Occipital lobe (tissue), 2 donors: ENCODE measurements around the gene PEAK3. TPM values are rescaled to one million over a fixed set of nuclear protein-coding genes. Genes with fewer than 3 reads are reported as not detected.

Experiments
- DNase-seq: peaks from one replicate; lab custom pipeline; 2025; lab: John Stamatoyannopoulos, UW
- total RNA-seq: library from RNA; depleted of rRNA; stranded (reverse); fragments of >200 nt; gene quantifications from one replicate; pipeline ENCODE4 v1.2.3, GENCODE V29; 2014

PEAK3 gene
- total RNA-seq, 1 donor from 2014 or later = not detected

DNA sequence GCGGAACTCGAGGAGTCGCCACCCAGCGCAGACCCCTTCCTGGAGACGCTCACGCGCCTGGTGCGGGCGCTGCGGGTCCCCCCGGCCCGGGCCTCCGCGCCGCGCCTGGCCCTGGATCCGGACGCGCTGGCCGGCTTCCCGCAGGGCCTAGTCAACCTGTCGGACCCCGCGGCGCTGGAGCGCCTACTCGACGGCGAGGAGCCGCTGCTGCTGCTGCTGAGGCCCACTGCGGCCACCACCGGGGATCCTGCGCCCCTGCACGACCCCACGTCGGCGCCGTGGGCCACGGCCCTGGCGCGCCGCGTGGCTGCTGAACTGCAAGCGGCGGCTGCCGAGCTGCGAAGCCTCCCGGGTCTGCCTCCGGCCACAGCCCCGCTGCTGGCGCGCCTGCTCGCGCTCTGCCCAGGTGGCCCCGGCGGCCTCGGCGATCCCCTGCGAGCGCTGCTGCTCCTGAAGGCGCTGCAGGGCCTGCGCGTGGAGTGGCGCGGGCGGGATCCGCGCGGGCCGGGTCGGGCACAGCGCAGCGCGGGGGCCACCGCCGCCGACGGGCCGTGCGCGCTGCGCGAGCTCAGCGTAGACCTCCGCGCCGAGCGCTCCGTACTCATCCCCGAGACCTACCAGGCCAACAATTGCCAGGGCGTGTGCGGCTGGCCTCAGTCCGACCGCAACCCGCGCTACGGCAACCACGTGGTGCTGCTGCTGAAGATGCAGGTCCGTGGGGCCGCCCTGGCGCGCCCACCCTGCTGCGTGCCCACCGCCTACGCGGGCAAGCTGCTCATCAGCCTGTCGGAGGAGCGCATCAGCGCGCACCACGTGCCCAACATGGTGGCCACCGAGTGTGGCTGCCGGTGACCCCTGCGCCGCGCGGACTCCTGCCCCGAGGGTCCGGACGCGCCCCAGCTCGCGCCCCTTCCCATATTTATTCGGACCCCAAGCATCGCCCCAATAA lies 30.6 kb downstream of the PEAK3 start:
- DNase-seq = no peak

DNA sequence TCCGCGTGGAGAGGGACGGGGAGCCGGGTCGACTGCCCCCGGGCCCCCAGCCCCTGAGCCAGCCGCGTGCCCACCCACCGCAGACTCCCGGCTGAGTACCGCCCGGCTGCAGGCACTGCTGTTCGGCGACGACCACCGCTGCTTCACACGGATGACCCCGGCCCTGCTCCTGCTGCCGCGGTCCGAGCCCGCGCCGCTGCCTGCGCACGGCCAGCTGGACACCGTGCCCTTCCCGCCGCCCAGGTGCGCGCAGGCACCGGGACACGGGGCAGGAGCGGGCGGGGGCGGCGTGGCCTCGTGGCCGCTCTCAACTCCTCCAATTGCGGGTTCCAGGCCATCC lies 31.2 kb downstream of the PEAK3 start:
- DNase-seq = no peak

DNA sequence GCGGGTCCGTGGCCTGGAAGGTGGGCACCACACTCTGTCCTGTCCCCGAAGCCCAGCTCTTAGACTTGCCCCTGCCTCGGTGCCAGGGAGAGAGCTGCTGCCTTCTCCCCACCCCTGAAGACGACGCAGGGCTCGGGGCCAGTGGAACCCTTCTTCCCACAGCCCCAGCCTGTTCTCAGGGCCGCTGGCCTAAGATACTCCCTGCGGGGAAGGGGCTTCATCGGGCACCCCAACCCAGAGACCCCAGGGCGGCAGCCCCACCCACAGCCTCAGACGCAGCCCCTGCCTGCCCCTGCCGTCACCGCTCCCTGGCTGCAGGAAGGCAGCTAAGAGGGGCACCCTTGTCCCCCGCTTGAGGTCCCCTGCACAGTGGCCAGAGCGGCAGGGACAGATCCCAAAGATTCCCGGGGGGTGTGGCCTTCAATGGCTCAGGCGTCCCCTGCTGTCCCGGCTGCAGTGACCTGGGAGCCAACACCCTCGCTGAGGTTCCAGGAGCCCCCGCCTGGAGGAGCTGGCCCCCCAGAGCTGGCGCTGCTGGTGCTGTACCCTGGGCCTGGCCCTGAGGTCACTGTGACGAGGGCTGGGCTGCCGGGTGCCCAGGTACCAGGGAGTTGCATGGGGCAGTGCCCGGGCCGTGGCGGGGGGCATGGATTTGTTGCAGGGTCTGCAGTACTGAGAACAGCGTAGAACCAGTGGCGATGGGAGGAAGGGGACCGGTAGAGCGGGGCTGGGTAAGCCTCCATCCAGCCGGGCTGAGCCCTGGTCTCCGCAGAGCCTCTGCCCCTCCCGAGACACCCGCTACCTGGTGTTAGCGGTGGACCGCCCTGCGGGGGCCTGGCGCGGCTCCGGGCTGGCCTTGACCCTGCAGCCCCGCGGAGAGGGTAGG lies 31.9 kb downstream of the PEAK3 start:
- DNase-seq = no peak

DNA sequence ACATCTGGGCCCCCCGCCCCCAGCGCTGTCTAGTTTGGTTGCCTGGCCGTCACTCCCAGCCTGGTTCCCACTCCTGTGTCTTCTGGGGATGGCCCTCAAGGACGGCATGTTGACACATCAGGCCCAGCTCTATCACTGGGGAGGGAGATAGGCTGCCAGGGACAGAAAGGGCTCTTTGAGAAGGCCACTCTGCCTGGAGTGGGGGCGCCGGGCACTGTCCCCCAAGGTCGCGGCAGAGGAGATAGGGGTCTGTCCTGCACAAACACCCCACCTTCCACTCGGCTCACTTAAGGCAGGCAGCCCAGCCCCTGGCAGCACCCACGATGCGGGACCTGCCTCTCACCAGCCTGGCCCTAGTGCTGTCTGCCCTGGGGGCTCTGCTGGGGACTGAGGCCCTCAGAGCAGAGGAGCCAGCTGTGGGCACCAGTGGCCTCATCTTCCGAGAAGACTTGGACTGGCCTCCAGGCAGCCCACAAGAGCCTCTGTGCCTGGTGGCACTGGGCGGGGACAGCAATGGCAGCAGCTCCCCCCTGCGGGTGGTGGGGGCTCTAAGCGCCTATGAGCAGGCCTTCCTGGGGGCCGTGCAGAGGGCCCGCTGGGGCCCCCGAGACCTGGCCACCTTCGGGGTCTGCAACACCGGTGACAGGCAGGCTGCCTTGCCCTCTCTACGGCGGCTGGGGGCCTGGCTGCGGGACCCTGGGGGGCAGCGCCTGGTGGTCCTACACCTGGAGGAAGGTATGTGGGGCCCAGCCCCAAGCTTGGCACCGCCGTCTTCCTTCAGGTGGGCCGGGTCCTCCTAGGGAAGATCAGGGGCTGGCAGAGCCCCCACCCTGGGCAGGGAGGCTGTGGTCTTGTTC lies 32.7 kb downstream of the PEAK3 start, which contains the start of gene AMH:
Gene AMH (plus strand): TSS at position 314 of the 857 bp plus-strand sequence. CDS start 10 bp downstream, at position 324.
- DNase-seq = no peak

DNA sequence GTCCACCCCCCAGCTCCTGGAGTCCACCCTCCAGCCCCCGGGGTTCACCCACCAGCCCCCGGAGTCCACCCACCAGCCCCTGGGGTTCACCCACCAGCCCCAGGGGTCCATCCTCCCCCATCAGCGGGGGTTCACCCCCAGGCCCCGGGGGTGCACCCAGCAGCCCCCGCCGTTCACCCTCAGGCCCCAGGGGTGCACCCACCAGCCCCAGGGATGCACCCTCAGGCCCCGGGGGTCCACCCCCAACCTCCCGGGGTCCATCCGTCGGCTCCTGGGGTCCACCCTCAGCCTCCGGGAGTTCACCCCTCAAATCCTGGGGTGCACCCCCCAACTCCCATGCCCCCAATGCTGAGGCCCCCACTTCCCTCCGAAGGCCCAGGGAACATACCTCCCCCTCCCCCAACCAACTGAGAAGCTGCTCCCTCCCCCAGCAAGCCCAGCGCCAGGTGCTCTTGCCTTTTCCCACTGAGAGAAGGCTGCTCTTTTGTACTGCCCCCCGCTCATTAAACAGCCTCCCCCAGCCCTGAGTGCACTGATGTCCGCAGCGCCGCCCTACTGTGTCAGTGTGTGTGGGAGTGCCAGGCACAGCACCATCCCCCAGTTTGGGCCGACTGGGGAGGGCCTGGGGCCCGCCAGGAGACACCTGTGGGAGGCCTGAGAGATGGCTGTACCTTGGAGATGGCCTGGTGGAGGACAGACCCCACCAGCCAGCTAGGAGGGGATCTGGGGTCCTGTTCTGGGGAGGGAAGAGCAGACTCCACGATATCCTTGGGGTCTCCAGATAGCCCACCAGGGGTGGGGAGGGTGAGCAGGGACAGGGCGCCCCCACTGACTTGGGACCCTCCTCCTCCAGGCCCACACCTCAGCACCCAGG lies 33.6 kb downstream of the PEAK3 start:
- no peak for DNase-seq

DNA sequence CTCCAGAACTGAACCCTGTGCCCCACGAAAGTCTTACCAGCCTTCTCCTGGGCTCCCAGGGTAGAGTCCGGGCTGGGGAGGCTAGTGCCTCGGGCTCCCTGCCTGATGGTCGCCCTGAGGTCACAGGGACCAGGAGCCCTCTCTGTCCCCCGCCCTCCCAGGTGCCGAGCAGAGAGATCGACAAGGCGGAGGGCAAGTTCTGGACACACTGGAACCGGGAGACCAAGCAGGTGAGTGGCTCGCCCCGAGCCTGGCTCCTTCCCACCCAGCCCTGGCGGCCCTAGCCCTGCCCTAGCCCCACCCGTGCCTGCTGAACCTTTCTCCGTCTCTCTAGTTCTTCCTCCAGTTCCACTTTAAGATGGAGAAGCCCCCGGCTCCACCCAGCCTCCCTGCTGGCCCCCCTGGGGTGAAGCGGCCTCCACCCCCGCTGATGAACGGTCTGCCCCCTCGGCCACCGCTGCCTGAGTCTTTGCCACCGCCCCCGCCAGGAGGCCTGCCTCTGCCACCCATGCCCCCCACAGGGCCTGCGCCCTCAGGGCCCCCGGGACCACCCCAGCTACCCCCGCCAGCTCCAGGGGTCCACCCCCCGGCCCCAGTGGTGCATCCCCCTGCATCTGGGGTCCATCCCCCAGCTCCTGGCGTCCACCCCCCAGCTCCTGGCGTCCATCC lies 34.4 kb downstream of the PEAK3 start:
- no peak for DNase-seq

DNA sequence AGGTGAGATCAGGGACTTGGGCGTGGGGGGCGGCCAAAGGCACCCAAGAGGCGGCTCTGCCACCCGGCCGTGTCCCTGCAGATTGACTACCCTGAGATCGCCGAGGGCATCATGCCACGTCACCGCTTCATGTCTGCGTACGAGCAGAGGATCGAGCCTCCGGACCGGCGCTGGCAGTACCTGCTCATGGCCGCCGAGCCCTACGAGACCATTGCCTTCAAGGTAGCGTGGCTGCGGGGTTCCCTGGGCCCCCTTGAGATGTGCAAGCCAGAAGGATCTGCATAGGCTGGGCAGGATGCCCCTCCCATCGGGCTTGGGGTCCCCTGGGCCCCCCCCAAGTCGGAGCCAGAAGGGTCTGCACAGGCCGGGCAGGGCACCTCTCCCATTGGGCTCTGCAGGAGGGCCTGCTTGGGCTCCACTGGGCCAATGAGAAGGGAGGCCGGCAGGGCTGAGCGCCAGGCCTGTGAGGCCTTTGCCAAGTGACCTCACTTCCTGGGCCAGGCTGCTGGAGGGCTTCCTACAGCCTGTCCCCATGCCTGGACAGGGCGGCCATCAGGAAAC lies 35.1 kb downstream of the PEAK3 start:
- no peak for DNase-seq

DNA sequence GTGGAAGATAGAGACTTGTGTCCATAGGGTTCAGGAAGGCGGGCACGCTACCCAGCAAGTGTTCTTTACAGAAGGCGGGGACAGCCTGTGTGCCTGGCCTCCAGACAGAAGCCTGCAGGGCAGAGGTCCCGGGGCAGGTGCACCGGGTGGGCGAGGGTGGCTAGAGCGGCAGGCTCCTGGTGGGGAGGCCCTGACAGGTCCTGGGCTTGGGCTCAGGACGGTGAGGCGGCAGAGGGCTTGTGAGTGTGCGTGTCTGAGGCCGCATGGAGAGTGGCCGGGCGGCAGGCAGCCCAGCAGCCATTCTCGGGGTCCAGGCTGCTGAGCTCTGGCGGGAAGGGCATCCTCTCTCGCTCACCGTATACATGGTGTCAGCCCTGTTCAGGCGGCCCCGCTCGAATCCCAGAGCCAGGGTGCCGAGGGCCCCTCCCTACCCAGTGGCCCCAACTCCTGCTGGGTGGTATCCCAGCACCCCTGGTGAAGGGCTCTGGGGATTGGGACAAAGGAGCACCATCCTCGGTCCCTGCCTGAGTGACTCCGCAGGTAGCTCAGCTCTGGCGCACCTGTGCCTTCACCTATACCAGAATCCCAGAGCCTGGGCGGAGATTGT lies 35.9 kb downstream of the PEAK3 start:
- DNase-seq = no peak

DNA sequence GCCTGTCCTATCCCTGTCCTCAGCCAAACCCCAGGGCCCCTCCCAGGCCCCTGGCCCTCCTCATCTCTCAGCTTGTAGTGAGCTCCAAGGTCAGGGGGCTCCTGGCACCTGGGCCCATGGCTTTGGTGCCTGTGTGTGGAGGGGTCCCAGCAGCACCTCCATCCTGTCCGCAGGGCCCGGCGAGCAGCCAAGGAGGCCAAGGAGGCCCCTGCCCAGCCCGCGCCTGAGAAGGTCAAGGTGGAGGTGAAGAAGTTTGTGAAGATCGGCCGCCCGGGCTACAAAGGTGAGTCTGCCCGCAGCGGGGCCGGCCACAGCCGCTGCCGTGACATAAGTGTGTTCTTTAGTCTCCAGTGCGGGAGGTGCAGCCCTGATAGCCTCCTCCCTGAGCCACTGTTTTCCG lies 36.7 kb downstream of the PEAK3 start:
- no peak for DNase-seq

DNA sequence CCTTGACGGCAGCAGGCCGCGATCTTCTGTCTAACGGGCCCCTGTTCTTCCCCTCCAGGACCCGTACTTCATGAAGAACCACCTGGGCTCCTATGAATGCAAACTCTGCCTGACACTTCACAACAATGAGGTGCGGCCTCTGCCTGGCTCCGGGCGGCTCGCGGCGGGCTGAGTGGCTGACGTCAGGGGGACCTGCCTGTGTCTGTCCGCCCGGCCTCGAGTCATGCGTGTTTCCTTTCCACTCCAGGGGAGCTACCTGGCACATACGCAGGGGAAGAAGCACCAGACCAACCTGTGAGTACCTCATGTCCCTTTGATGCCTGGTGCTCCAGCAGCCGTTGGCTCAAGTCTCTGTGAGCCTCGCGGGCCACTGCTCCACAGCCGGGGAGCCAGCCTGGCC lies 37.5 kb downstream of the PEAK3 start:
- DNase-seq = no peak

DNA sequence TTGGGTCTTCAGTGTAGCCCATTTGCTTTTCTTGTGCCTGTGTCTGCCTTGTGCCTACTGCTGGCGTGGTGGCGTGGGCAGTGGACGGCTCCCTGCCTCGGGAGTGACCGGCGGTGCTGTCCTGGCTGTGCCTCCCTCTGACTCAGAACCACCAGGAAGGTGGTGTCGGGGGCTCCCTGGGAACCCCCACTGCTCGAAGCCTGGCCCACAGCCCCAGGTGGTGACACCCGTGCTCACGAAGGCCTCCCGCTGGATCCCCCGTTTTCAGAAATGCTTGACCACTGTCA lies 37.9 kb downstream of the PEAK3 start:
- DNase-seq = no peak

DNA sequence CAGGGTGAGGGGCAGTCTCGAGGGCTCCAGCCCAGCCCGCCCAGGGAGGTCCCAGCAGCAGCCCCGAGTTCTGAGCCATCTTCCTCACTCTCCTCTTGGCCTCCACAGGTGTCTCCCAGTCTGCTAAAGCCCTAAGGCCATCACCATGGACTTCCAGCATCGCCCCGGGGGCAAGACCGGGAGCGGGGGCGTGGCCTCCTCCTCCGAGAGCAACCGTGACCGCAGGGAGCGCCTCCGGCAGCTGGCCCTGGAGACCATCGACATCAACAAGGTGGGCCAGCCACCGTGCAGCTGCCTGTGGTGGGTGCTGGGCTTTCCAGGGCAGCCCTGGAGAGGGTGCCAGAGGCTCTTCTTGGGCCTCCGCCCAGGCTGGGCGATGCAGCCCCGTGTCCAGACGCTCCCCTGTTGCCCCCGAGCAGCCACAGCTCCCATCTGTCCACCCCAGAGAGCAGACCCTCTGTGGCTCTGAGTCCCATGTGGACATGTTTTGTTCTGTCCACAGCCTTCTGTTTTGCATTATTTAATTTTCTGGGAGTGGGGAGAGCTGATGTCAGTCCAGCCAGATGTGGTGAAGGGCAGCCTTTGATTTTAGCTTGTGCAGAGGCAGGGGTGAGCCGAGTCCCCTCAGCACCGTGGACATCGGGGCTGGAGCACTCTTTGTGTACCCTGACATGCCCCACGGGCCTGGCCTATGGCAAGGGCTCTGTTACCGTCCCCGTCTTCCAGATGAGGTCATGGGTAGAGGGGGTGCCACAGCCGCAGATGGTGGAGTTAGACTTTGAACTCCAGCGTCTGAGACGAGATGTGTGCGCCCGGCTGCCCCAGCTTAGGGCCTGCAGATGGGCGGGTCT lies 38.5 kb downstream of the PEAK3 start:
- no peak for DNase-seq

DNA sequence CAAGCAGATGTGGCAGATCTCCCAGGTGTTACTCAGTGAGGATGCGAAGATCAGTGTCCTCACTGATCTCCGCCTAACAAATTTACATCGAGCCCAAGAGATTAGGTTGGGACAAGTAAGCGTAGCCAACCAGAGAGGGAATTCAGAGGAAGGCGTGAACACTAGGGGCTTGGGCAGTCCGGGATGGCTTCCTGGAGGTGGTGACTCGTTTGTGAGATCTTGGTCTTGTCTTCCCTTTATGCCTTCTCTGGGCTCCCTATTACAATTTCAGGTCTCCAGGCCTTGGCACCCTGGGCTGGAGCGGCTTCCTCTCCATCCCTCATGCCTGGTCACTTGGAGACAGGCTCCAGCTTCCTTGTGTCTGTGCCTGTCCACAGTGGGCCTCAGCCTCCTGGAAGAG lies 39.2 kb downstream of the PEAK3 start:
- DNase-seq = no peak

DNA sequence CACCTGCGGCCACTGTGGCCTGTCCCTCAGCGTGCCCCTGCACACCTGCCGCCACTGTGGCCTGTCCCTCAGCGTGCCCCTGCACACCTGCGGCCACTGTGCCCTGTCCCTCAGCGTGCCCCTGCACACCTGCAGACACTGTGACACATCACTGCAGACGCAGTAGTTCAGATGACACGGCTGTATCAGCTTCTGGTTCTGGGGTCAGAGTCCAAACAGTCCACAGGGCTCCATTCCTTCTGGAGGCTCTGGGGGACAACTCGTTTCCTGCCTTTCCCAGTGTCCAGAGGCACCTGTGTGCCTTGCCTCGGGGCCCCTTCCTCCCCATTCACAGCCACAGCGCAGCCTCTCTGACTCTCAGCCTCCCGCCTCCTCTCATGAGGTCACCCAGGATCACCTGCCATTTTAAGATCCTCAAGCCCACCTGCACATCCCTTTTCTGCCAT lies 39.9 kb downstream of the PEAK3 start:
- no peak for DNase-seq

DNA sequence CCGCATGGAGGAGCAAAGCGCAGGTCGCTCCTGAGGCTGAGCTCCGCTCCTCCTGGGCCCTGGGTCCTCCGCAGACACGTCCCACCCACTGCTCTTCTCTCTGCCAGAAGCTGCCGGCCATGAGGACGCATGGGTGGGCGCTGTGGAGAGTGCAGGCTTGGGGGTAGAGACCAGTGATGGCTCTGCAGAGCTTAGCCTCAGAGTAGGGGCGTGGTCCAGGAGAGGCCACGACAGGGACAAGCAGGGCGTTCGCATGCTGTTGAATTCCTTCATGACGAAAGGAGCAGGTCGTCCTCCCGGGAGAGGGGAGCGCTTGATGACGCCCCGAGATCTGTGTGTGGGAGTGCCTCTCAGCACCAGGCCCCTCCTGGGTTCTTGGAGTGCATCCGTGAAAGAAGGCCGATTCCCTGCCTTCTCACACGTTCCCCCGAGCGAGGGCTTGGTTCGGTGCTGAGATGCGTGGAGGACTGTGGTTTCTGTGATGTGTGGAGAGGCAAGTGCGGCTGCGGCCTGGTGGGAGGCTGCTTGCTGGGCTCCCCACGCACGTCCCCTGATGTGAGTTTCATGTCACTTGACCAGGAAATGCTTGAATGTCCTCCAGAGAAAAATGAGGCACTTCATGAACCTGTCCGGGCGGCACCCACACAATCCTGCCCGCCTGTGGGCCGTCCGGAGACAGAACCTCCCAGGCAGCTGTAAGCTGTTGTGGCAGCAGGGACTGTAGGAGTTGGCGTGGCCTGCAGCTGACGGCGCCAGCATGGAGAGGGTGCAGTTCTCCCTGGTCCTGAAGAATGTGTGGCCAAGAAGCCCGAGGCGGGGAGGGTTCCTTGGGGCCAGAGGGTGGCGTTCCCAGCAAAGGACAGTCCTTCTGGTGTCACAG lies 40.9 kb downstream of the PEAK3 start:
- peak; percentile 21 for DNase-seq

DNA sequence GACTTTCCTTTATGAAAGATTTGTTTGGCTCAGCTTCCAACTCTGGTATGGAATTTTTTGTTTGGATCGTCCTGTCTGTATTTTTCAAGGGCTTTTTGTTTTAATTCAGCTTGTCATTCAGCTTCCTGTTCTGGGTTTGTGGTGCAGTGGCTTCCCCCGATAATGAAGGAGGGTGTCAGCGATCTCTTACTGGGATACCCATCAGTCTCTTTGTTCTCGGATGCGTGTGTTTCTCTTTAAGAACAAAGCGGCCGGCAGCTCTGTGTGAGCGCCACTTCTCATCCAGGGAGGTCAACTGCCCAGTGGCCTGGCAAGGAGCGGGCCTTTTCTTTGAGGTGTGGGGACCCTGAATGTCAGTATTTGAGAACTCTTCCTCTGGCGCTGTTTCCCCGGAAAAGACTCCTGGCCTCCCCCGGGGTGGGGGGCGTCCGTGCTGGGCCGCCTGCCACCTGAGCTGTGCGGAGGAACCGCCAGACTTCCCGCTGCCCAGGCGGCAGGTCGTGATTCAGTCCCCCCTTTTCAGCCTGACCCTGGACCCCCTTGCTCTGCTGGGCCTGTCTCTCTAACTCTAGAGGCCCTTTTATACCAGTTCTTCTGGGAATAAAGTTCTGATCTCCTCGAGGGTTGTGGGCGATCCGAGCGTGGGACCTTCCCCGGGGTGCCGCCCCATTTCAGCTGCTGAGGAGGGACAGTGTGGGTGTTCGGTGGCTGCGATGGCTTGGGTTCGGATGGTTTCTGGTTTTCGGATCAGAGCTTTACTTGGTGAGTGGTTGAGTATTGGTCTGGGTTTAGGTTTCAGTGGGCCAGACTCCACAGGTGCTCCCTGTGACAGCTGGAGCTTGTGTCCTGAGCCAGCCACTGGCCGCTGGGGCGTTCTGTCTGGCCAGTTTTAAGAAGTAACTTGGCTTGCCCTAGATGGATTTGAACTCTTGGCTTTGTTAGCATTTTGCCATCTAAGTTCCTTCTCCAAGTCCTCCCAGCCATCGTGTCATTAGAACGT lies 41.9 kb downstream of the PEAK3 start:
- DNase-seq = no peak
